Activated CD8-positive, alpha-beta memory T cell treated with anti-CD3 and anti-CD28 coated beads, Interleukin-2, amount 50 U/mL, for 48 hours (primary cell): ENCODE results near the gene SPSB4.

Experiments used
- DNase-seq: peaks from one replicate; pipeline ENCODE4 v3.0.0-alpha.2; 2020

The SPSB4 gene

DNA sequence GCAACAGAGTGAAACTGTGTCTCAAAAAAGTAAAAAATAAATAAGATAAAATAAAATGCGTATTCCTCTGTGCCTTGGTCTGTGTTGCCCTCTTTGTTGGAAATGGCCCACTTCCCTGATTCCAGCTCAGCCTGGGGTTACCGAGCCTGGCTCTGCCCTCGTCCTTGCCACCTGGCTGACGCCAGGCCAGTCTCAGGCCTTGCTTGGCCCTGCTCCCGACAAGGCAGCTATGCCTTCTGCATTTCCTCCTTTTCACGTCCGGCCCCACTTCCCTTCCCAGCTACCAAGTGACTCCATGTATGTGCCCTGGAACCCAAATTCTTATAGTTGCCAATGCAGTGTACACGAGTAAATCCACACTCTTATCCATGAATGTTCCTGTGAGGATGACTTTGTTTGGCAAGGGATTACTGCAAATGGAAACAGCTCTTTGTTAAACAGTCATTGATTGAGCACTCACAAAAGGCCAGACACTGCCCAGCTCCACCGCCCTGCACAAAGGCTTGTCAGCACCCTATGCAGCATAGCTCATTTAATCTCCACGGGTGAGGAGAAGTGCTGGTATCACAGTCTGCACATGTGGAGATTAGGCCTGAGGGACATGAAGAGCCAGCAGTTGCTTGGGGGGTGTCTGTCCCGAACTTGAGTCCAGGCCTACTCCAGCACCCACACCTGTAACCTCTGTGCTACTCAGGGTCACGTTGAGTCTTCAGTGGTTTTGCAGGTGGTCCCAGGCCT is 25.1 kb downstream of the SPSB4 start:
- no peak for DNase-seq

DNA sequence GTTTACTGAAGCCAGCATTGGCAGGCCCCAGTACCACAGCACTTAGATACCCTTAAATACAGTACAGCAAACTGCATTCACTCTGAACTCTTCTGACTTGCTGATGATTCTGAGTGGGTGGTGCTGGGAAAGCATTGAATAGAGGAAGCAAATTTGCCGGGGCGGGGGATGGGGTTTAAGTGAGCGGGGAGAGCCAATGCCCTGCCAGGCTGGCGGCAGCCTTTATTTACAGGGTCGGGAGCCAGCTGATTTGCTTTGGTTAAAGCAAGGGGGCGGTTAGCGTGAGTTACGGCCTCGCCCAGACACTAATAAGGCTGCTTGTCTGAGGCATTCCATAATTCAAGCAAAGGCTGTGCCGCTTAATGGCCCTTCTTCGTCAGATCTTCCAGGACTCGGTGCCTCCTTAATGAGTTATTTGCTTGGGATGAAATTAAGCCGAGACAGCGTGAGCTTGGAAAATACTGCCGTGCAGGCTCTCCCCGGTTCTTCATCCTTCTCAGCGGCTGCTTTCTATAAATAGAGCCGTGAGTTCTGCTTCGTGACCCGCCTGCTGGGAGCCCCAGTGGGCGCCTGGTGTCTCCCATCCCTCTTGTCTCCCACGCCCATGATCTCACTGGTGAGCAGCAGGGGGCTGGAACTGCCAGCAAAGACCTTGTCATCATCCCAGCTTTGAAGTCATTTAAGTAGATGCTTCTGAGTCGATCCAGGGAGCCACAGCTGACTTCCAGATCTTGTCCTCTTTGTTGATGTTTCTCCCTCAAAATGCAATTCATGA is 25.8 kb downstream of the SPSB4 start:
- DNase-seq, result no peak

DNA sequence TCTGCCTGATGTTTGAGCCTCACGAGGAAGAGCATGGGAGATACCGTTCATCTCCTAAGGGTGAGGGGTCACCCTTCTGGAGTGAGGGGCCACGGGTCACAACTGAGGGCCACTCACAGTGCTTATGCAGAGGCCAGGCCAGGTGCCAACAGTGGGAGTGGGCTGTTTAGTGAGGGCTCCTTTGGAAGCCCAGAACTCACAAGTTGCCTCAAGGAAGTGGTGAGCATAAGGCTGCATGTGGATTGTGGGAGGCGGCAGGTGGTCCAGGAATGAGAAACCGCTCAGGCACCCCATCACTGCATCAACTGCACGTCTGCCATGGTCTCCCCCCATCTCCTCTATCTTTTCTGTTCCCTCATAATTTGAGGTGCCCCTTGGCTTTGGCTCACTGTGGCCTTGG is 26.5 kb downstream of the SPSB4 start:
- no peak for DNase-seq

DNA sequence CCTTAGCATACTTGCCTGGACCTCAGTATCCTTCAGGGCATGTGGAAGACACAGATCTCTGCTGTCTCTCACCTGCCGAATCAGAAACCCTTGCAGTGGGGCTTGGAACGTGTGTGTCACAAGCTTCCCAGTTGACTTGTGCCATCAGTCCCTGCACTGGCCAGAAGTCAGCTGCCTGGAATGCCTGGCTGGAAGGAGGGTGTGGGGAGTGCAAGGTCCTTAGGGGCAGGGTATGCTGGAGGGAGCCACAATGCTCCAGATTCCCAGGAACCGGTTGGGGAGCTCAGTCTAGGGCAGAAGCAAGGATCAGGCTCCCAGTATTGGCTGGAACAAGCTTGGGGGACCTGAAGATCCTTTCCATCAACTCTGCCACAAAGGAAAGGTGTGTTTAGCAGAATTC is 27.1 kb downstream of the SPSB4 start:
- no peak for DNase-seq

DNA sequence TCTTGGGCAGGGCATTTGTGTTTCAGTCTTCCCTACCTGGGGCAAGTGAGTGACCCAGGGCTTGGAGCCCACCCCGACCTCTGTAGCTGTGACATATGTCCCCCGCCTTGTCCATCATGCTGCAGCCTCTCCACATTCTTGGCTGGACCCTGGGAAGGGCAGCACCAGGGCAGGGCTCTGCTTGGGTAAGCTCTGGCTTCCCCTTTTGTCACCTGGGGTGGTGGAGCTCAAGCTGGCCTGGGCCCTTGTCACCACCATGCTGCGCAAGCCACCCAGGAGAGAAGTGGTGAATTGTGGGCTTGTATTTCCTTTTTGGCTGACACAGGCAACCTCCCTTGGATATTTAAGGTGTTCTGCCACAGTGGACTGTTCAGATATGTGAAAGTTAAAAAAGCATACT is 29.3 kb downstream of the SPSB4 start:
- no peak for DNase-seq

DNA sequence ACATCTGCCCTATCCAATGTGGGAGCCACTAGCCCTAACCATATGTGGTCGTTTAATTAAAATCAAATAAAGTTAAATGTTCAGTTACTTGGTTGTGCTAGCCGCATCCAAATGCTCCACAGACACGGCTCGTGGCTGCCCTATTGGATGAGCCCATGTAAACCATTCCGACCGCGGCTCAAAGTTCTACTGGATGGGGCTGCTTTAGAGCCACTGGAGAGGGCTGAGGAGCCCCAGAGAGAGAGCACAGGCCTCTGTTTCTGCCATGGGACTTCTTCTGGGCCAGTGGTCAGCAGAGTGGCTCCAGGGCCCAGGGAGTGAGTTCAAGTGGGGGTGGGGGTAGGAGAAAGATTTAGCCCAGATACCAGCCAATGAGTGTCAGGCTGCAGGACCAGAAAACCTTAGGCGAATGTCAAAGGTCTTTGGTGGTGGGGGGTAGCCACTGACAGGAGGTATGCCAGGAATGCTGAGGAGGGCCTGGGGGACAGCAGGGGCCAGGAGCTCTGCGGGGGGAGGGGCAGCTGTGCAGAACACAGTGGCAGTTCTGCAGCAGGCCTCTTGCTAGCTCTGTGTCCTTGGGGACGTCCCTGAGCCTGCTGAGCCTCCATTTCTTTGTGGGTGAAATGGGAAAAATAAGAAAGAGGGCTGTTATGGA is 30.1 kb downstream of the SPSB4 start:
- DNase-seq, result no peak

DNA sequence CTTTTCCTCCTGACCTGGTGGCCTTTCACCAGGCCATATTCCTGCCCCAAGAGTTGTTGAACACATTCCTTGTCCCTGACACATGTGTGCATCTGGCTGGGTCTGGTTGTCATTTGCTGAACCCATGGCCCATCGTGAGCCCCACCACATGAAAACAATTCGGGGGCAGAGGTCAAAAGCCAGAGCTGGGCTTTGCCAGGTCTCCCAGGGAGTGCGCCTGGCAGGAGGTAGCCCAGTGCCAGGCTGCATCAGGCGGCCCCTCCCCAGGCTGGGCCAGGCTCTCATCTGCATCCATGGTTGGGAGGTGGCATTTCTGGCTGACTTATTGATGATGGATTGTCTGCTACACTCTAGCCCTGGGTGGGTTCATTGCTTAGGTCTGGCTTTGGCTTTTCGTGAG is 30.9 kb downstream of the SPSB4 start:
- no peak for DNase-seq

DNA sequence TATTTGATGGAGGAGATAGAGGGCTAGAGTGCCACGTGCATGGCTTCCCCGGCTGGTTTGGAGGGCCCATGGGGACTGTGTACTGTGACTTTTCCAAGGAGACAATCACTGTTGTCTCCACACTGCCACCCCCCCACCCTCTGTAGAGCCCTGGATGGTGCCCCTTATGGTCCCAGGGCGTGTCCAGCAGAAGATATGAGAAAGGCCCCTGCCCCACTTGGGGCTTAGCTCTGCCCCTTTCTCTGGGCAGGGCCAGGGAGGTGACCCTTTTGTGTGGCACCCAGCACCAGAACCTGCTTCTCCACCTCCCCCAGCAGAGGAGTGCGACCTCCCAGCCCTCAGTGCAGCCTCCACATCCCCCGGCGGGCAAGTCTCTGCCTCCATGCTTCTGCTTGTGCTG is 32.1 kb downstream of the SPSB4 start:
- DNase-seq, result no peak

DNA sequence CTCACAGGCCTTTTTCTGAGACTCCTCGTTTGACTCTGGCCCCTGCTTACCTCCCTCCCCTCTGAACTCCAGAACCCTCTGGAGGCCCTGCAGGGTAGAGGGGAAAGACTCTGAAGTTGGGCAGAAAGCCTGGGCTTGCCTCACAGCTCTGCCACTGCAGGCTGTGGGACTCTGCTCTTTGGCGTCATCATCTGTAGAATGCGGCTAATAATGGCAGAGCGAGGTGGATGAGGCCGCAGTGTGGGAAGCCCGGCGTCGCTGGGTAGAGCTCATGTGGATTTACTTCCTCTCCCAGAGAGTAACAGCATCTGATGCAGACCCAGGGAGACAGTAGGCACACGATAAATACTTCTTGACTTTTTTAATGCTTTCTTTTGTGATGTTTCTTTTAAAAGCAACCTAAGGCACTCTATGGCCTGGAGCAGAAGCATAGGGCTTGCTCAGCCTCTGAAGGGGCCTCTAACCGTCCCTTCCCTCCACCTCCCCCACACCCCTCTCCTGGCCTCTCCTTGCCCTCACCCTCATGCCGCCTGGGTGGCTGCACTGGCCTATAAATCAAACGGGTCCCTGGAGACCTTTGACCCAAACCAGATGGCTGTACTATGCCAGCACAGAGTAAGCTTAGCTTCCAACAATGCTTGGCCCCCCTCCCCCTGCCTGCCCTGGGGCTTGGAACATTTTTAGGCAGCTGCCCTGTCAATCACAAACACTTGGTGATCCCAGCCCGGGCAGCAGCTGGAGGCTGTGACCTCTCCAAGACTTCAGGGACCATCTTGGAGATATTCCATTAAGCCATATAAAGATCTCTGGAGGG is 32.9 kb downstream of the SPSB4 start:
- DNase-seq, result no peak

DNA sequence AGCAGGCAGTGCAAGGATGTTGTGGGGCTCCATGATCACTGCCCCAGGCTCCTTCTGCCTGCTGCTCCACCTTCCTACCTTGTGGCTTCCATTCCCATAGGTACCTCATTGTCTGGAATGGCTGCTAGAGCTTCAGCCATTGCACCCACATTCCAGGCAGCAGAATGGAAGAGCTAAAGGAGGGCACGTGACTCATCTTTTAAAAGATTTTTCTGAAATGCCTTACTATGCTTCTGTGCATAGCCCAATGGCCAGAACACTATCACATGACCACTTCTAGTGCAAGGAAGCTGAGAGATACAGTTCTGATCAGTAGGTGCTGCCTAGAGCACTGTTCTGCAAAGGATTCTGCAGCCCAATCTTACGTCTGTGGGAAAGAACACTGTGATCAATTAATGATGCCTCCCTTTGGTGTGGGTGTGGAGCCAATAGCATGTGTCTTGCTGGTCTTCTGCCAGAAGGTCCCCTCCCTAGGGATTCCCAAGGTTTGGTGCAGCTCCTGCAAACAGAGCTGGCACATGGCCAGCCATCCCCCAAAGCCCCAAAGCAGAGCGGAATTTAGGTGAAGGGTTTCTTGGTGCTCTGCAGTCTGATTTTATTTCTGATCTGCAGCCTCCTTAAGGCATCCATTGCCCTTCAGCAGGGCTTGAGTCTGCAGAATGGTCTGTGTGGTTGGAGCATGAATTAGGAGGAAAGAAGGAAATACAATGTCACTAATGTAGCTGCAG is 34.4 kb downstream of the SPSB4 start:
- DNase-seq, result no peak

DNA sequence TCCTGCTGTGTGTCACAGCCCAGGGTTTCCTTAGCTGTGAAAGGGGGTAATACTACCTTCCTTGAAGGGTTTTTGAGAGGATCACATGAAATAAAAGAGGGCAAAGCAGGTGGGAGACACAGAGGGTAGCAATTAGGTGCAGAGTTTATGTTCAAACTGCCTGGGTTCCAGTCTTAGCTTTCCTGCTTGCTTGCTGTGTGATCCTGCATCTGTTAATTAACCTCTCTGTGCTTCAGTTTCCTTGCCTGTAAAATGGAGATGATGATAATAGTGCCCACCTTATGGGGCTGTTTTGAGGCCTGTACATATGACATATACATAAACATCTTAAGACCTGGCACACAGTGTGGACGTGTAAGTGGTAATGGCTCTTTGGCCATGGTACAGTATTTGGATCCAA is 35.0 kb downstream of the SPSB4 start:
- DNase-seq, result no peak

DNA sequence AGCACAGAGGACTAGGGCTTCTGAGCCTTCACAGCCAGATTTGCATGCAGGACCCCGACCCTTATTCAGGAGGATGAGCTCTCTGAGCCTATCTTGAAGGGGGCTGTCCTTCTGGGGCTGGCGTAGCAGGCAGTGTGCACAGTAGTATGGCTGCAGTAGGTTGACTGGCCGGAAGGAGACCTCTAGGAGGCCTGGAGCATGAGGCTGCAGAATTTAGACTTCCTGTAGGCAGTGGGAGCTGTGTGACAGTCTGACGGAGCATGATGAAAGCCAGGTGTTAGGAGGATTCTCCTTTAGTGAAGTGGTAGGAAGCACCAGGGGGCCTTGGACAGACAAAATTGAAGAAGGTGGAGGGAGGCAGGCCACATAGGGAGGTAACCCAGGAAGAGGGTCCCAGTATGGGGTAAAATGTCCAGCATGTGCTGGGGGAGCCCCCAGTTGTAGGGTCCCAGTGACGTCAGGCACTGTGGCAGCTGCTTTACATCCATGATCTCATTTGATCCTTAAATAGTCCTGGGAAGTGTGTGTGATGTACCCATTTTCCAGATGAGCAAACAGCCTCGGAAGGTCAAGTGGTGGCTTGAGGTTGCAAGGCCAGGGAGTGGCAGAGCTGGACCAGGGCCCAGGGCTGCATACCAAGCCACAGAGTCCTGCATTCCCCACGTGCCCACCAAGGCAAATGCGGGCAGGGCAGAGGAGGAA is 36.1 kb downstream of the SPSB4 start:
- DNase-seq, result no peak

DNA sequence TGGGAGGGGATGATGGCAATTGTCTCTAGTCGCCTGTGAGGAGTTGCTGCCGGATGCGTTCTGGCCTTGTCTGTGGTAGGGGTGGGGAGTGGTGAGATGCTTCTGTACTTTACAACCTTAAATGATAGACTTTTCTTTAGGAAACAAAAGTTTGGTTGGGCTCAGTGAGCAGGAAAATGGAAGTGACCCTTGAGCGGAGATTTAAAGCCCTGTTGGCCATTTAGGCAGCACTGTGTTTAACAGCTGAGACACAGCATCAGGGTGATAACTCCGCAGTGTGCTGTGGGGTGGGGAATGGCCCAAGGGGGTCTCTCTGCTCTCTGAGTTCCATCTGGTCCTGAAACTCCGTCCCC is 36.6 kb downstream of the SPSB4 start:
- no peak for DNase-seq

DNA sequence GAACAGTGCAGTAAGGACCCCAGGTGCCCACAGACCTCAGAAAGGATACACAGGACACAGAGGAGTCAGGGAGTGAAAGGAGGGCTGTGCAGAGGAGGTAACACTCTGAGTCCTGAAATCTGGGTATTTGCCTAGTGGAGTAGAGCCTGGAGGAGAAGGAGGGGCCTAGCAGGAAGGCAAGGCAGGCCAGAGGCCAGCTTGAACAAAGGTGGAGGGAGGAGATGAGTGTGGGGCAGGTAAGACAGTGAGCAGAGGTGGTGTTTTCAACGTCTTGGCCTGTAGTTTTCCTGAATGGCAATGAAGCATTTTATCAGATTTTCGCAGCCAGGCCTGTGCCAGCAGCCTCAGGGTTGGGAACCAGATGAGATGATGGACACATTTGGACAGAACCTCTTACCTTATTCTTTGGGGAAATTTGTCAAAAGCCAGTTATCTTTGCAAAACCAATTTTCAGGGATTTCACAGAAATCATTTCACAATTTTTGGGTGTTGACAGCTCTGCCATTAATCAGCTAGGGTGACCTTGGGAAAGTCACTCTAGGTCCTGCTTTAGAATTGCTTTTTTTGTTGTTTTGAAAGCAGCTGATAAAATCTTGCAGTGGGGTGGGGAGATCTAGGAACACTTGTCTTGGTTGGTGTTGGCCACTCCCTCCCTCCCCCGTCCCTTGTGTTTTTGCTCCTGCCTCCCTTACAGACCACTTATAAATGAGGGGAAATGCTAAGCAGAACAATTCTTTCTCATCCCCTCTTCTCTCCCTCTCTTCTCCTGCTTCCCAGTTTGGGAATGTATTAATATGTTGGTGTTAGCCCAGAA is 38.4 kb downstream of the SPSB4 start:
- DNase-seq, result no peak

DNA sequence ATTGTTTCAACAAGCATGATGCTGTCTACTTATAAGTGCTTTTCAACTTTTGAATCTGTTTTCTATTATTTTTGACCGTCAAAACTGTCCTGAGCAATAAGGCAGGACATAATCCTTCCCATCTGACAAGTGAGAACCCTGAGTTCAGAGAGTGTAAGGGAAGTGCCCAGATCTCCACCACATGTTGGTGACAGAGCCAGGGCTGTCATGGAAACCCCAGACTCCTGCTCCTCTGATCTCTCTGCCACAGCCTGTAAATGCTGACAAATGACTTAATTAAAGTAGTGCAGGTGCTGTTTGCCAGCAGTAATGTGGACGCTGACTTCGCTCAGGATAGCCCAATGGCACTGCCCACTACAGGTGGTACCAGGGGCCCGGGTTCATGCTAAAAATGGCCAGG is 40.3 kb downstream of the SPSB4 start:
- DNase-seq, result no peak

DNA sequence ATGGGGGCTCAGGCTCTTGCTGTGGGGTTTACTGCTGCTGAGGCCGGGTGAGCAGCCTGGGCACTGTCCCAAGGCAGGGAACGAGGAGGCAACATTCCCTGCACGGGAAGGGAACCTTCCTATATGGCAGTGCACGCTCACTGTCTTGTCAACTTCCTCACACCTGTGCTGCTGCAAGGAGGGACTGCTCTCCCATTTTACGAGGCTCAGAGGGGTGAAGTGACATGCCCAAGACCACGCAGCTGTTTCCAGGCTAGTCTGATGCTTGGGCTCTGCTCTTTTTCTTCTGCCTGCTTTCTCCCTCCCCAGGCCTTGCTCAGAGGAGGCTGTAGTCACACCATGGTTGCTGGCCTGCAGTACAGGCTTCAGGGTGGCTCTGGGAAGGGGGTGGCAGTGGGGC is 41.5 kb downstream of the SPSB4 start:
- no peak for DNase-seq

DNA sequence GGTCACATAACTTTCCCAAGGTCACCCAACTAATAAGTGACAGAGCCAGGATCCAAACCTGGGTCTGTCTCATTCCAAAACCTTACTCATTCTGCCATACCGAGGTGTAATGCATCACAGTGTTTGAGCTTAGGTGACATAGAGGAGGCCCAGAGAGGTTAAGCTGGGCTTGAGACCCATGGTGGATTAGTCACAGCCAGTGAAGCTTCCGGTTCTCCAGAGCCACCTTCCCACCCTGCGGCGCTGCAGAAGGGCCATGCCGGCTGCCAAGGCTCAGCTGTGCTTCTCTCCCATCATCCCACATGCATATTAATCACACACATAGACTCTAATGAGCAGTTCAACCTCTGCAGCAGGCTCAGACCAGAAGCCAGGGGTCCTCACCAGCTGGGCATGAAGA is 42.2 kb downstream of the SPSB4 start:
- no peak for DNase-seq

DNA sequence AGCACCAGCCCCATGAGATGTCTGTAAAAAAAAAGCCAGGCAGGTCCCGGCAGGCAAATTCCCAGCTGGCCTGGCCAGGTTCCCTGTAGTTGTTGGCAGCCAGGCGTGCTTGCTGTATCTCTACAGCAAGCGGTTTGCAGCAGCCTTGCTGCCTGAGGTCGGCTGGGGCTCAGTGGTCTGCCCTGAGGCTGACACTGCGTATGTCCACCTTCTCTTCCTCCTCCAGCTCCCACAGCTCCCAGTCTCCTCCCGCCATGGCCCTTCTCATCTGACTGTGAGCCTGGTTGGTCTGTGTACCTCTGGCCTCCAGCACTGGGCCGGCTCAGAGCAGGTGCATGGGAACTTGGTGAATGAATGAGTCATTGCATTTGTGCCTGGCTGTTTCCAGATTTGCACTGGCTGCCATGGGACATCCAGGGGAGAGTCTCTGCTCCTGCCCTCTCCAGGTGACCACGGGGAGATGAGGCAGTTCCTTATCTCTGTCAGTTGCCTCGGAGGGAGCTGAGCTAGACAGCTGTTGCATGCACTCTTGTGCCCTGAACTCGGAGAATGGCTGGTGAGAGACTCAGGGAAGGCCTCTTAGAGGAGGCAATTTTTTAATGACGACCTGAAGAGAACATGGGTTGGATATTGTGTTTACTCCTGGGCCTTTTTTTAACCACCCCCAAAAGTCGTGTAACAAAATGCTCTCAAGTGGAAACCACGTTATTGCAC is 43.0 kb downstream of the SPSB4 start:
- DNase-seq, result no peak

DNA sequence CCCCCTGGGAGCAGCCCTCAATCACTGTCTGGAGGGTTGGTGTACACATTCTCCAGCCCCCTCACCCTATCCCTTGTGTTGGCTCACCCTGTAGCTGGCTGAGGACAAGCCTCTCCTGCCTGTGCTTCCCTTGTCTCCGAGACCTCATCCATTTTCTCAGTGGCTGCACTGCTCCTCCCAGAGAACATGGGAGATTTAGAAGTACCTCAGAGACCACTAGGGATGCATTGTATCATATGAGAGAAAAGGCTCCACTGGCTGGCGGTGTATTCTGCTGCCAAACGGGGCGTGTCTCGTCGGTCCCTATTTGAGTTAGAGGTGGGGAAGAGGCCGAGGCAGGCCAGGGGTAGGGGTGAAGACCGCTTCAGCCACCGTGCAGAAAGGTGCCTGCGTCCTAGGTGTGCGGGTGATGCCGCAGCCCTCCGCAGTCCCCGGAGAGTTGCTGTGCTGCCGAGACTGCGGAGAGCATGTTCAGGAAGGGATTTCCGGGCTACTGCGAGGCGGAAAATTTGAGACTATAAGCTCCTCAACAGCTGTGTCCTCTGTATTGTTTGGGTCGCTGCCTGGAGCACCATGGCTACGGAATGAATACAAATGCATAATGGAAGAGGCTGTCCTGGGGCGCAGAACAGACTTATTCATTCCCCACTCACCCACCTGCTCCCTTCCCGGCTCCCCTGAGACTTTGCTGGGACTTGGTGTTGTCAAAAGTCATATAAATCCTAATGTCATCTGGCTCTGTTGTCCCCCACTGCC is 43.8 kb downstream of the SPSB4 start:
- no peak for DNase-seq

DNA sequence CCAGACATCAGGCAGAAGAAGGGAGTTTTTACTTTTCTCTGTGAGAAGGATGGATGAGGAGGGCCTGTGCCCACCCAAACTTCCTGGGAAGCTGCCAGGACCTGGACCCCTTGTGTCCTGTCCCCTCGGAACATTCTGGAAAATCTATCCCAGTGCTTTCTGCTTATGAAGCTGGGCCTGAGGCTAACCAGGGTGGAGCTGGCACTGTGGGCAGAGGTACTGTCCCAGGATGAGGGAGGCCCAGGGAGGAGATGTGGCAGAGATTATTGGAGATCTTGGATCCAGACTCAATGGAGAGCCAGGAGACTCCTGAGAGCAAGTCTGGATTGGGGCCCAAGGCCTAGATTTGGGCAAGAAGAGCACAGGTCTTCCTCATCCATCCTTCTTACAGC is 44.4 kb downstream of the SPSB4 start:
- no peak for DNase-seq
